Naive thymus-derived CD8-positive, alpha-beta T cell (primary cell): ENCODE measurements around the gene SMIM7. TPM values are rescaled to one million over a fixed set of nuclear protein-coding genes. Genes with fewer than 3 reads are reported as not detected.
A peak's percentile ranks its signal among the peaks of the same experiment; 100 is the strongest.

Source experiments
- ATAC-seq, 2 donors: fragments of 150-1000 bp; cut with Tn5 transposase in 1 of 2; sonication (Bioruptor Pico), chemical (Tn5 transposase) in 1 of 2; 1 replicate in 1 of 2; 2 replicates in 1 of 2; pipeline ENCODE4 v1.10.0; 2021; ENCODE audit warnings: mild to moderate bottlenecking in 2 of 2, moderate library complexity in 2 of 2
- POLR2A ChIA-PET: fragments of 350-600 bp; sonication (Branson Sonifier 250); formaldehyde crosslinking; loops from one replicate; lab custom pipeline; 2021; ENCODE audit warnings: antibody characterized with exemption; lab: Charles Lee
- DNase-seq, 10 donors: peaks; one replicate each; pipeline versions ENCODE4 v3.0.0 to v3.0.0-alpha.2; 2020 to 2022
- H3K27ac Mint-ChIP-seq, 10 donors: one replicate each; pipeline ENCODE4 v1.8.0; 2020 to 2022; ENCODE audit warnings: mild to moderate bottlenecking in 10 of 10, mixed read lengths in 10 of 10, moderate library complexity in 4 of 10, inconsistent platforms in 1 of 10
- H3K27me3 Mint-ChIP-seq, 5 donors: one replicate each; pipeline ENCODE4 v1.8.0; 2021 to 2022; ENCODE audit warnings: mixed read lengths in 5 of 5
- H3K36me3 Mint-ChIP-seq, 3 donors: one replicate each; pipeline ENCODE4 v1.8.0; 2020 to 2022; ENCODE audit warnings: mixed read lengths in 3 of 3, mild to moderate bottlenecking in 2 of 3, inconsistent platforms in 1 of 3
- H3K4me1 Mint-ChIP-seq, 4 donors: one replicate each; pipeline ENCODE4 v1.8.0; 2021 to 2022; ENCODE audit warnings: mixed read lengths in 4 of 4
- H3K4me3 Mint-ChIP-seq, 10 donors: one replicate each; pipeline ENCODE4 v1.8.0; 2020 to 2022; ENCODE audit warnings: mild to moderate bottlenecking in 10 of 10, mixed read lengths in 10 of 10, moderate library complexity in 6 of 10, inconsistent platforms in 1 of 10
- H3K9me3 Mint-ChIP-seq, 9 donors: one replicate each; pipeline ENCODE4 v1.8.0; 2020 to 2022; ENCODE audit warnings: mixed read lengths in 9 of 9, mild to moderate bottlenecking in 3 of 9, inconsistent platforms in 1 of 9, moderate library complexity in 1 of 9
- polyA plus RNA-seq, 3 donors: library from polyadenylated mRNA; unstranded; fragments of 300-500 nt; fragmentation: Illumina TruSeq; gene quantifications; one replicate each; pipeline ENCODE4 v1.2.3, GENCODE V29; 2021
- total RNA-seq, 8 experiments: library from RNA in 2 of 8; stranded (reverse) in 2 of 8; gene quantifications; one replicate each; pipeline ENCODE4 v1.2.3 and lab custom pipeline; 2021 to 2026

The SMIM7 gene
- total and polyA plus RNA-seq, 5 experiments from 2014 or later = 52.7 to 104 (median 76.5) TPM

- POLR2A ChIA-PET = interaction anchor here (0.6 to 4.4 kb wide), 12 partner anchors 10 to 132 kb away, joined by 3 to 40 read pairs (median 8); partner anchors contain the start of genes C19orf44, CALR3, CHERP and SLC35E1
- H3K4me1 Mint-ChIP-seq = peaks cover 22 to 52% (median 47%) of the 10 kb centered on the region in 4 donors
- peak within 1 kb of the TSS; percentile 92 to 99 (median 98) for H3K27ac Mint-ChIP-seq
- peak within 1 kb of the TSS; percentile 95 to 99 (median 96) for H3K4me3 Mint-ChIP-seq
- no peaks in the 10 kb centered on the region for H3K27me3 Mint-ChIP-seq
- ATAC-seq = peak; percentile 91 to 93
- peaks cover 0 to 35% (median 5%) of the 10 kb centered on the region in 3 donors for H3K36me3 Mint-ChIP-seq
- DNase-seq = peak; percentile 89 to 97 (median 94)
- H3K9me3 Mint-ChIP-seq = no peaks in the 10 kb centered on the region
Observed at GRCh38 chr19:16628183-16628983, 31.6 kb downstream of the SMIM7 start, which contains the start of gene MED26. Gene MED26 (minus strand): TSS chr19:16628204. CDS start chr19:16627943, 261 bp downstream.

GRCh38 chr19:16627928-16628182 is 32.1 kb downstream of the SMIM7 start:
- ATAC-seq = no peak
- Mint-ChIP-seq H3K27ac (peak overlapping the region in 4 of 10 donors; percentile 90 to 99 (median 95)), H3K9me3 (no peaks in the 10 kb centered on the region), H3K4me1 (peaks cover 22 to 57% (median 50%) of the 10 kb centered on the region in 4 donors), H3K27me3 (no peaks in the 10 kb centered on the region), H3K4me3 (peak overlapping the region in 9 of 10 donors; percentile 50 to 99 (median 97)), H3K36me3 (peaks cover 0 to 39% (median 5%) of the 10 kb centered on the region in 3 donors)
- POLR2A ChIA-PET = interaction anchor here (0.6 to 4.4 kb wide), 12 partner anchors 11 to 132 kb away, joined by 3 to 40 read pairs (median 8); partner anchors contain the start of genes C19orf44, CALR3, CHERP and SLC35E1
- DNase-seq = peak in 1 of 10 donors; percentile 4

GRCh38 chr19:16627193-16627927 is 32.6 kb downstream of the SMIM7 start:
- no peaks in the 10 kb centered on the region for H3K27me3 Mint-ChIP-seq
- H3K4me3 Mint-ChIP-seq = peak overlapping the region; percentile 88 to 96 (median 90)
- H3K9me3 Mint-ChIP-seq = no peaks in the 10 kb centered on the region
- peaks cover 22 to 61% (median 53%) of the 10 kb centered on the region in 4 donors for H3K4me1 Mint-ChIP-seq
- POLR2A ChIA-PET = interaction anchor here (0.6 to 4.4 kb wide), 11 partner anchors 32 to 85 kb away, joined by 3 to 40 read pairs (median 11); partner anchors contain the start of genes CHERP, SLC35E1, SMIM7 and TMEM38A
- DNase-seq (peak in 7 of 10 donors; percentile 2 to 34 (median 24)), ATAC-seq (no peak)
- peak overlapping the region; percentile 79 to 97 (median 91) for H3K27ac Mint-ChIP-seq
- H3K36me3 Mint-ChIP-seq = peaks cover 0 to 38% (median 5%) of the 10 kb centered on the region in 3 donors

- ATAC-seq (no peak), DNase-seq (no peak)
- Mint-ChIP-seq H3K4me3 (peak overlapping the region; percentile 88 to 96 (median 90)), H3K27ac (peak overlapping the region; percentile 79 to 97 (median 91)), H3K9me3 (no peaks in the 10 kb centered on the region), H3K36me3 (peaks cover 0 to 32% (median 3%) of the 10 kb centered on the region in 3 donors), H3K4me1 (peaks cover 23 to 64% (median 57%) of the 10 kb centered on the region in 4 donors), H3K27me3 (no peaks in the 10 kb centered on the region)
- POLR2A ChIA-PET = interaction anchor here (0.8 to 4.4 kb wide), 8 partner anchors 34 to 86 kb away, joined by 3 to 40 read pairs (median 16); partner anchors contain the start of genes CHERP, SLC35E1, SMIM7 and TMEM38A
Observed at GRCh38 chr19:16626796-16627192, 33.1 kb downstream of the SMIM7 start.

GRCh38 chr19:16625163-16625958 is 34.6 kb downstream of the SMIM7 start:
- Mint-ChIP-seq H3K4me3 (peak overlapping the region in 8 of 10 donors; percentile 4 to 96 (median 30)), H3K27ac (peak overlapping the region in 8 of 10 donors; percentile 15 to 97 (median 66)), H3K9me3 (no peaks in the 10 kb centered on the region), H3K27me3 (no peaks in the 10 kb centered on the region), H3K4me1 (peaks cover 28 to 76% (median 71%) of the 10 kb centered on the region in 4 donors), H3K36me3 (peaks cover 0 to 26% (median 0%) of the 10 kb centered on the region in 3 donors)
- DNase-seq = no peak
- no peak for ATAC-seq
- POLR2A ChIA-PET = interaction anchor here (0.5 to 4.2 kb wide), 7 partner anchors 35 to 84 kb away, joined by 3 to 24 read pairs (median 5); partner anchors contain the start of genes SLC35E1, SMIM7 and TMEM38A

GRCh38 chr19:16624236-16624635 is 35.7 kb downstream of the SMIM7 start:
- Mint-ChIP-seq H3K9me3 (no peaks in the 10 kb centered on the region), H3K4me1 (peaks cover 30 to 84% (median 79%) of the 10 kb centered on the region in 4 donors), H3K36me3 (peaks cover 0 to 26% (median 0%) of the 10 kb centered on the region in 3 donors), H3K27ac (peak overlapping the region in 2 of 10 donors; percentile 17 to 22), H3K4me3 (no peak overlapping the region), H3K27me3 (no peaks in the 10 kb centered on the region)
- ATAC-seq = no peak
- DNase-seq = no peak
- POLR2A ChIA-PET = interaction anchor here (0.6 to 1.9 kb wide), 5 partner anchors 18 to 55 kb away, joined by 3 to 5 read pairs (median 3); partner anchors contain the start of gene SLC35E1

GRCh38 chr19:16623576-16623975 is 36.4 kb downstream of the SMIM7 start:
- Mint-ChIP-seq H3K36me3 (peaks cover 0 to 26% (median 0%) of the 10 kb centered on the region in 3 donors), H3K9me3 (no peaks in the 10 kb centered on the region), H3K4me1 (peaks cover 33 to 85% (median 79%) of the 10 kb centered on the region in 4 donors), H3K27me3 (no peaks in the 10 kb centered on the region), H3K4me3 (peak overlapping the region in 1 of 10 donors; percentile 22), H3K27ac (peak overlapping the region in 2 of 10 donors; percentile 17 to 75)
- POLR2A ChIA-PET = interaction anchor here (1.9 kb wide), 1 partner anchor 51 kb away, joined by 4 read pairs; the partner anchor contains the start of gene SLC35E1
- DNase-seq (no peak), ATAC-seq (no peak)

GRCh38 chr19:16623066-16623465 is 36.9 kb downstream of the SMIM7 start:
- DNase-seq (no peak), ATAC-seq (no peak)
- POLR2A ChIA-PET = no interaction called here
- no peaks in the 10 kb centered on the region for H3K9me3 Mint-ChIP-seq
- no peak overlapping the region for H3K4me3 Mint-ChIP-seq
- H3K27me3 Mint-ChIP-seq = no peaks in the 10 kb centered on the region
- no peak overlapping the region for H3K27ac Mint-ChIP-seq
- H3K36me3 Mint-ChIP-seq = peaks cover 0 to 26% (median 0%) of the 10 kb centered on the region in 3 donors
- H3K4me1 Mint-ChIP-seq = peaks cover 34 to 89% (median 84%) of the 10 kb centered on the region in 4 donors

- peak overlapping the region in 1 of 10 donors; percentile 31 for H3K4me3 Mint-ChIP-seq
- POLR2A ChIA-PET = interaction anchor here (0.7 to 1.0 kb wide), 2 partner anchors 37 to 213 kb away, joined by 3 read pairs; no protein-coding TSS in a partner anchor
- peaks cover 0 to 26% (median 0%) of the 10 kb centered on the region in 3 donors for H3K36me3 Mint-ChIP-seq
- no peaks in the 10 kb centered on the region for H3K27me3 Mint-ChIP-seq
- ATAC-seq (no peak), DNase-seq (no peak)
- H3K4me1 Mint-ChIP-seq = peaks cover 41 to 97% (median 92%) of the 10 kb centered on the region in 4 donors
- H3K27ac Mint-ChIP-seq = peak overlapping the region in 2 of 10 donors; percentile 23 to 87
- no peaks in the 10 kb centered on the region for H3K9me3 Mint-ChIP-seq
Observed at GRCh38 chr19:16621165-16621800, 38.7 kb downstream of the SMIM7 start.

GRCh38 chr19:16620584-16620983 is 39.4 kb downstream of the SMIM7 start:
- Mint-ChIP-seq H3K4me1 (peaks cover 38 to 97% (median 92%) of the 10 kb centered on the region in 4 donors), H3K36me3 (peaks cover 0 to 21% (median 0%) of the 10 kb centered on the region in 3 donors), H3K4me3 (no peak overlapping the region), H3K27ac (no peak overlapping the region), H3K27me3 (no peaks in the 10 kb centered on the region), H3K9me3 (no peaks in the 10 kb centered on the region)
- no peak for ATAC-seq
- POLR2A ChIA-PET = interaction anchor here (1.0 kb wide), 1 partner anchor 36 kb away, joined by 3 read pairs; no protein-coding TSS in a partner anchor
- DNase-seq = no peak

GRCh38 chr19:16620018-16620417 is 39.9 kb downstream of the SMIM7 start:
- Mint-ChIP-seq H3K27ac (peak overlapping the region in 2 of 10 donors; percentile 19 to 42), H3K36me3 (peaks cover 0 to 17% (median 0%) of the 10 kb centered on the region in 3 donors), H3K9me3 (no peaks in the 10 kb centered on the region), H3K4me1 (peaks cover 36 to 97% (median 92%) of the 10 kb centered on the region in 4 donors), H3K27me3 (no peaks in the 10 kb centered on the region), H3K4me3 (no peak overlapping the region)
- DNase-seq (no peak), ATAC-seq (no peak)
- POLR2A ChIA-PET = no interaction called here
